BLaER1 treated with 17β-estradiol and CSF1 and Interleukin-3, amounts not matched to agents 10 nM and 100 nM (cell line): ENCODE measurements around the gene ENO2.

Experiments used
- H3K27ac ChIP-seq, 11 experiments: shearing (Covaris generic); formaldehyde crosslinking; 2 replicates each; pipeline ENCODE4 v1.8.1; 2022
- H3K27me3 ChIP-seq, 11 experiments: shearing (Covaris generic); formaldehyde crosslinking; 2 replicates each; pipeline ENCODE4 v1.8.1; 2022
- H3K36me3 ChIP-seq, 11 experiments: shearing (Covaris generic); formaldehyde crosslinking; 2 replicates each; pipeline ENCODE4 v1.8.1; 2022
- H3K4me1 ChIP-seq, 10 experiments: shearing (Covaris generic); formaldehyde crosslinking; 2 replicates each; pipeline ENCODE4 v1.8.1; 2022
- H3K4me2 ChIP-seq, 11 experiments: shearing (Covaris generic); formaldehyde crosslinking; 2 replicates each; pipeline ENCODE4 v1.8.1; 2022
- H3K4me3 ChIP-seq, 10 experiments: shearing (Covaris generic); formaldehyde crosslinking; 2 replicates each; pipeline ENCODE4 v1.8.1; 2022
- H3K9ac ChIP-seq, 11 experiments: shearing (Covaris generic); formaldehyde crosslinking; 2 replicates each; pipeline ENCODE4 v1.8.1; 2022
- H3K9me3 ChIP-seq, 11 experiments: shearing (Covaris generic); formaldehyde crosslinking; replicated peaks in 1 of 11; 2 replicates each; pipeline ENCODE4 v1.8.1; 2022
- H4K20me1 ChIP-seq, 11 experiments: shearing (Covaris generic); formaldehyde crosslinking; 2 replicates each; pipeline ENCODE4 v1.8.1; 2022
- Cebpa-rat ChIP-seq, 11 experiments: shearing (Covaris generic); IDR thresholded peaks; 2 replicates each; pipeline ENCODE4 v1.8.1; 2022

The ENO2 gene

GRCh38 chr12:6932766-6933165, 18.4 kb downstream of the ENO2 start:
- no peak for TF ChIP-seq Cebpa-rat (IDR thresholded peaks at IDR 0.05)
- H3K4me3 ChIP-seq = no peak overlapping the region
- no peak overlapping the region for H3K27ac ChIP-seq
- peaks cover 71 to 88% (median 82%) of the 10 kb centered on the region in 10 experiments for H3K4me1 ChIP-seq
- peaks cover 28 to 53% (median 39%) of the 10 kb centered on the region in 11 experiments for H3K36me3 ChIP-seq
- peaks cover 5 to 72% (median 31%) of the 10 kb centered on the region in 11 experiments; a peak in 18 of 22 replicates for H4K20me1 ChIP-seq
- H3K9me3 ChIP-seq = no peaks in the 10 kb centered on the region
- no peaks in the 10 kb centered on the region for H3K27me3 ChIP-seq
- peak overlapping the region in 6 of 11 experiments; percentile 7 to 99 (median 32); a peak in 9 of 22 replicates for H3K4me2 ChIP-seq
- peak overlapping the region in 5 of 11 experiments; percentile 4 to 29 (median 19); a peak in 5 of 22 replicates for H3K9ac ChIP-seq

- H3K9ac ChIP-seq = peak overlapping the region; percentile 13 to 98 (median 94); a peak in 18 of 22 replicates
- H3K4me3 ChIP-seq = no peak overlapping the region
- peak overlapping the region in 9 of 11 experiments; percentile 85 to 97 (median 96); a peak in 17 of 22 replicates for H3K27ac ChIP-seq
- peaks cover 28 to 61% (median 48%) of the 10 kb centered on the region in 11 experiments for H3K36me3 ChIP-seq
- H3K4me2 ChIP-seq = peak overlapping the region; percentile 5 to 100 (median 98); a peak in 21 of 22 replicates
- no peak for TF ChIP-seq Cebpa-rat (IDR thresholded peaks at IDR 0.05)
- no peaks in the 10 kb centered on the region for H3K9me3 ChIP-seq
- peaks cover 76 to 93% (median 88%) of the 10 kb centered on the region in 10 experiments for H3K4me1 ChIP-seq
- H3K27me3 ChIP-seq = no peaks in the 10 kb centered on the region
- peaks cover 5 to 72% (median 29%) of the 10 kb centered on the region in 11 experiments; a peak in 18 of 22 replicates for H4K20me1 ChIP-seq
Measured at GRCh38 chr12:6934110-6934509, 19.7 kb downstream of the ENO2 start.

GRCh38 chr12:6935371-6936193, 21.2 kb downstream of the ENO2 start:
- no peaks in the 10 kb centered on the region for H3K9me3 ChIP-seq
- H3K4me2 ChIP-seq = peak overlapping the region; percentile 91 to 100 (median 98)
- peak overlapping the region in 6 of 10 experiments; percentile 5 to 87 (median 73); a peak in 6 of 20 replicates for H3K4me3 ChIP-seq
- peaks cover 28 to 68% (median 62%) of the 10 kb centered on the region in 11 experiments for H3K36me3 ChIP-seq
- peak overlapping the region; percentile 4 to 98 (median 94); a peak in 18 of 22 replicates for H3K9ac ChIP-seq
- H3K4me1 ChIP-seq = peaks cover 63 to 80% (median 75%) of the 10 kb centered on the region in 10 experiments
- peak overlapping the region in 10 of 11 experiments; percentile 32 to 97 (median 95); a peak in 19 of 22 replicates for H3K27ac ChIP-seq
- TF ChIP-seq Cebpa-rat (IDR thresholded peaks at IDR 0.05) = peak in 1 of 11 experiments; percentile 9; a peak in 3 of 22 replicates
- H3K27me3 ChIP-seq = no peaks in the 10 kb centered on the region
- H4K20me1 ChIP-seq = peaks cover 0 to 58% (median 18%) of the 10 kb centered on the region in 11 experiments; a peak in 12 of 22 replicates

GRCh38 chr12:6936194-6936635, 21.8 kb downstream of the ENO2 start:
- Histone ChIP-seq H3K36me3 (peaks cover 28 to 74% (median 68%) of the 10 kb centered on the region in 11 experiments), H3K4me3 (peak overlapping the region in 9 of 10 experiments; percentile 69 to 87 (median 78); a peak in 13 of 20 replicates), H3K27ac (peak overlapping the region in 9 of 11 experiments; percentile 85 to 97 (median 96); a peak in 18 of 22 replicates), H3K9ac (peak overlapping the region; percentile 4 to 98 (median 94); a peak in 19 of 22 replicates), H3K27me3 (no peaks in the 10 kb centered on the region), H3K4me1 (peaks cover 63 to 76% (median 71%) of the 10 kb centered on the region in 10 experiments), H4K20me1 (peaks cover 0 to 52% (median 17%) of the 10 kb centered on the region in 11 experiments; a peak in 11 of 22 replicates), H3K4me2 (peak overlapping the region; percentile 91 to 100 (median 98)), H3K9me3 (no peaks in the 10 kb centered on the region)
- no peak for TF ChIP-seq Cebpa-rat (IDR thresholded peaks at IDR 0.05)

GRCh38 chr12:6936636-6937480, 22.5 kb downstream of the ENO2 start:
- Histone ChIP-seq H3K27ac (peak overlapping the region; percentile 82 to 97 (median 94)), H4K20me1 (peaks cover 0 to 47% (median 13%) of the 10 kb centered on the region in 11 experiments; a peak in 11 of 22 replicates), H3K4me1 (peaks cover 58 to 81% (median 71%) of the 10 kb centered on the region in 10 experiments), H3K9ac (peak overlapping the region; percentile 87 to 98 (median 97)), H3K9me3 (no peaks in the 10 kb centered on the region), H3K4me3 (peak overlapping the region; percentile 69 to 92 (median 79)), H3K36me3 (peaks cover 33 to 81% (median 74%) of the 10 kb centered on the region in 11 experiments), H3K4me2 (peak overlapping the region; percentile 91 to 100 (median 98)), H3K27me3 (no peaks in the 10 kb centered on the region)
- no peak for TF ChIP-seq Cebpa-rat (IDR thresholded peaks at IDR 0.05)

GRCh38 chr12:6937481-6938352, 23.3 kb downstream of the ENO2 start:
- Histone ChIP-seq H4K20me1 (peaks cover 0 to 38% (median 12%) of the 10 kb centered on the region in 11 experiments; a peak in 9 of 22 replicates), H3K27me3 (no peaks in the 10 kb centered on the region), H3K27ac (peak overlapping the region; percentile 82 to 97 (median 94)), H3K9me3 (no peaks in the 10 kb centered on the region), H3K4me2 (peak overlapping the region; percentile 91 to 100 (median 98)), H3K4me1 (peaks cover 56 to 81% (median 70%) of the 10 kb centered on the region in 10 experiments), H3K9ac (peak overlapping the region; percentile 87 to 98 (median 97)), H3K4me3 (peak overlapping the region; percentile 69 to 92 (median 79)), H3K36me3 (peaks cover 33 to 86% (median 74%) of the 10 kb centered on the region in 11 experiments)
- TF ChIP-seq Cebpa-rat (IDR thresholded peaks at IDR 0.05) = no peak

- H3K4me3 ChIP-seq = peak overlapping the region; percentile 45 to 92 (median 79); a peak in 19 of 20 replicates
- peak overlapping the region; percentile 87 to 98 (median 97) for H3K9ac ChIP-seq
- H4K20me1 ChIP-seq = peaks cover 0 to 32% (median 7%) of the 10 kb centered on the region in 11 experiments; a peak in 8 of 22 replicates
- peak overlapping the region in 10 of 11 experiments; percentile 82 to 97 (median 95); a peak in 21 of 22 replicates for H3K27ac ChIP-seq
- H3K36me3 ChIP-seq = peaks cover 30 to 77% (median 66%) of the 10 kb centered on the region in 11 experiments
- no peak for TF ChIP-seq Cebpa-rat (IDR thresholded peaks at IDR 0.05)
- H3K27me3 ChIP-seq = no peaks in the 10 kb centered on the region
- H3K4me1 ChIP-seq = peaks cover 58 to 79% (median 67%) of the 10 kb centered on the region in 10 experiments
- H3K4me2 ChIP-seq = peak overlapping the region; percentile 76 to 100 (median 98)
- no peaks in the 10 kb centered on the region for H3K9me3 ChIP-seq
Measured at GRCh38 chr12:6938353-6939190, 24.2 kb downstream of the ENO2 start.
